HL-60 (cell line): ENCODE measurements around the gene DFFA.

Source experiments
- DNase-seq, 2 experiments: peaks; one replicate each; pipeline ENCODE4 v3.0.0-alpha.2; 2010 to 2020; ENCODE audit warnings: low read depth in 1 of 2, low spot score in 1 of 2
- H3K27ac ChIP-seq: fragments of 250-450 bp; sonication (Bioruptor Pico); replicated peaks from 2 replicates; pipeline ENCODE4 v1.5.1; 2020; ENCODE audit warnings: mild to moderate bottlenecking, moderate library complexity
- H3K27me3 ChIP-seq: fragments of 250-450 bp; sonication (Bioruptor Pico); 2 replicates; pipeline ENCODE4 v1.5.1; 2021; ENCODE audit warnings: mild to moderate bottlenecking, moderate library complexity; ENCODE audit not compliant: insufficient read depth, poor library complexity, severe bottlenecking
- H3K4me3 ChIP-seq: replicated peaks from 2 replicates; pipeline ENCODE4 v1.5.1; 2011; ENCODE audit warnings: mild to moderate bottlenecking, control low read depth, low read length; ENCODE audit not compliant: insufficient read depth
- CTCF ChIP-seq: IDR thresholded peaks from one replicate; pipeline ENCODE4 v1.5.1; 2011; ENCODE audit warnings: low read length, control low read depth, inconsistent platforms; ENCODE audit not compliant: insufficient read depth
- GABPA ChIP-seq: IDR thresholded peaks from 2 replicates; pipeline ENCODE4 v1.6.1; 2012; ENCODE audit warnings: low read depth
- POLR2AphosphoS5 ChIP-seq: IDR thresholded peaks from 2 replicates; pipeline ENCODE4 v1.6.1; 2012; ENCODE audit warnings: low read depth
- REST ChIP-seq: IDR thresholded peaks from 2 replicates; pipeline ENCODE4 v1.6.1; 2012; ENCODE audit warnings: low read depth; ENCODE audit not compliant: insufficient replicate concordance
- SPI1 ChIP-seq: IDR thresholded peaks from 2 replicates; pipeline ENCODE4 v1.6.1; 2012; ENCODE audit warnings: low read depth, mild to moderate bottlenecking, borderline replicate concordance

Gene DFFA

GRCh38 chr1:10444248-10444647 is 28.1 kb downstream of the DFFA start:
- no peak overlapping the region for H3K4me3 ChIP-seq
- no peaks in the 10 kb centered on the region for H3K27me3 ChIP-seq
- no peak for DNase-seq
- no peak overlapping the region for H3K27ac ChIP-seq
- no peak for TF ChIP-seq GABPA
- no peak for TF ChIP-seq POLR2AphosphoS5
- TF ChIP-seq REST = no peak
- TF ChIP-seq SPI1 = no peak
- no peak for TF ChIP-seq CTCF

- TF ChIP-seq REST (no peak), POLR2AphosphoS5 (no peak), GABPA (no peak)
- Histone ChIP-seq H3K4me3 (no peak overlapping the region), H3K27me3 (no peaks in the 10 kb centered on the region), H3K27ac (no peak overlapping the region)
- no peak for DNase-seq
Measured at GRCh38 chr1:10440794-10441193, 31.5 kb downstream of the DFFA start.

GRCh38 chr1:10440305-10440704 is 32.0 kb downstream of the DFFA start:
- Histone ChIP-seq H3K4me3 (no peak overlapping the region), H3K27me3 (no peaks in the 10 kb centered on the region), H3K27ac (no peak overlapping the region)
- no peak for DNase-seq
- TF ChIP-seq REST (no peak), SPI1 (no peak), GABPA (no peak), POLR2AphosphoS5 (no peak), CTCF (no peak)

- H3K27ac ChIP-seq = no peak overlapping the region
- DNase-seq = no peak
- H3K4me3 ChIP-seq = no peak overlapping the region
- no peaks in the 10 kb centered on the region for H3K27me3 ChIP-seq
- no peak for TF ChIP-seq GABPA
- TF ChIP-seq REST = no peak
- no peak for TF ChIP-seq CTCF
- no peak for TF ChIP-seq POLR2AphosphoS5
- TF ChIP-seq SPI1 = no peak
Measured at GRCh38 chr1:10438677-10439163, 33.6 kb downstream of the DFFA start.
